Endothelial cell of umbilical vein (primary cell): ENCODE measurements around the gene ZNF385D. TPM values are rescaled to one million over a fixed set of nuclear protein-coding genes. Genes with fewer than 3 reads are reported as not detected.

Source experiments
- BruUV-seq: library from RNA; stranded (reverse); fragments of 400-500 nt; replicated peaks from 2 replicates; lab custom pipeline; 2021; lab: Mats Ljungman, UMichigan
- CTCF ChIA-PET: fragments of 300-600, 350-600 bp; sonication (Branson Sonifier 250); formaldehyde crosslinking; loops from one replicate; lab custom pipeline; 2021; ENCODE audit warnings: antibody characterized with exemption, inconsistent platforms; lab: Charles Lee
- POLR2A ChIA-PET: fragments of 300-600, 350-600 bp; sonication (Branson Sonifier 250); formaldehyde crosslinking; loops from one replicate; lab custom pipeline; 2021; ENCODE audit warnings: antibody characterized with exemption, inconsistent platforms; lab: Charles Lee
- DNase-seq: peaks from one replicate; pipeline ENCODE4 v3.0.0-alpha.2; 2011; ENCODE audit warnings: low read depth, low spot score
- FAIRE-seq: peaks from 2 replicates; lab custom pipeline; 2011; peaks lifted over from hg19 to GRCh38; lab: Jason Lieb, UNC
- H2AFZ ChIP-seq: 2 replicates; pipeline ENCODE4 v1.6.0; 2012; ENCODE audit warnings: low read depth, low read length, control low read depth, inconsistent platforms
- H3K27ac ChIP-seq: 2 replicates; pipeline ENCODE4 v1.5.1; 2011; ENCODE audit warnings: low read depth, mild to moderate bottlenecking, control low read depth, low read length, moderate library complexity; ENCODE audit not compliant: insufficient read depth
- H3K27me3 ChIP-seq, 2 experiments: 2 replicates each; pipeline versions ENCODE4 v1.6.0 to v1.6.1; 2011; ENCODE audit warnings: low read length in 2 of 2, mixed read lengths in 1 of 2; ENCODE audit not compliant: control insufficient read depth in 2 of 2, insufficient read depth in 2 of 2
- H3K36me3 ChIP-seq, 2 experiments: 2 replicates in 1 of 2; 3 replicates in 1 of 2; pipeline ENCODE4 v1.5.1; 2011; ENCODE audit warnings: low read length in 2 of 2, mild to moderate bottlenecking in 1 of 2, moderate library complexity in 1 of 2; ENCODE audit not compliant: control insufficient read depth in 2 of 2, insufficient read depth in 2 of 2; ENCODE audit errors: extremely low read depth in 1 of 2
- H3K4me1 ChIP-seq: 3 replicates; pipeline ENCODE4 v1.5.1; 2011; ENCODE audit warnings: mild to moderate bottlenecking, low read length; ENCODE audit not compliant: control insufficient read depth, insufficient read depth; ENCODE audit errors: extremely low read depth
- H3K4me2 ChIP-seq: 2 replicates; pipeline ENCODE4 v1.6.1; 2011; ENCODE audit warnings: low read length, control low read depth, mixed read lengths; ENCODE audit not compliant: insufficient read depth
- H3K4me3 ChIP-seq, 3 experiments: fragments of 200-600 bp in 1 of 3; sonication (generic), shearing (Covaris generic) in 1 of 3; replicated peaks in 1 of 3; 2 replicates each; pipeline ENCODE4 v1.5.1; 2011 to 2016; ENCODE audit warnings: control low read depth in 3 of 3, low read length in 3 of 3, mild to moderate bottlenecking in 2 of 3, inconsistent platforms in 1 of 3, low read depth in 1 of 3, moderate library complexity in 1 of 3; ENCODE audit not compliant: insufficient read depth in 1 of 3
- H3K79me2 ChIP-seq: 2 replicates; pipeline ENCODE4 v1.6.0; 2012; ENCODE audit warnings: low read length, inconsistent platforms; ENCODE audit not compliant: control insufficient read depth, insufficient read depth
- H3K9ac ChIP-seq: replicated peaks from 2 replicates; pipeline ENCODE3; 2011; ENCODE audit warnings: low read length, control low read depth; ENCODE audit not compliant: insufficient read depth; ENCODE audit errors: extremely low read depth
- H3K9me1 ChIP-seq: replicated peaks from 3 replicates; pipeline ENCODE4 v1.6.0; 2011; ENCODE audit warnings: mild to moderate bottlenecking, low read length; ENCODE audit not compliant: control insufficient read depth, insufficient read depth; ENCODE audit errors: extremely low read depth
- H3K9me3 ChIP-seq: replicated peaks from 2 replicates; pipeline ENCODE4 v1.5.1; 2012; ENCODE audit warnings: low read length, inconsistent platforms; ENCODE audit not compliant: control insufficient read depth, insufficient read depth
- H4K20me1 ChIP-seq: replicated peaks from 2 replicates; pipeline ENCODE3; 2011; ENCODE audit warnings: mild to moderate bottlenecking, low read length; ENCODE audit not compliant: control insufficient read depth, insufficient read depth; ENCODE audit errors: extremely low read depth
- CTCF ChIP-seq, 2 donors: IDR thresholded peaks; 1 replicate in 1 of 2; 2 replicates in 1 of 2; pipeline ENCODE4 v1.5.1; 2011; ENCODE audit warnings: low read length in 2 of 2, mild to moderate bottlenecking in 2 of 2, moderate library complexity in 2 of 2, control low read depth in 1 of 2, inconsistent platforms in 1 of 2, low read depth in 1 of 2; ENCODE audit not compliant: insufficient read depth in 1 of 2; ENCODE audit errors: extremely low read depth in 1 of 2
- EZH2 ChIP-seq: IDR thresholded peaks from 2 replicates; pipeline ENCODE4 v1.6.1; 2012; ENCODE audit warnings: borderline replicate concordance, low read depth, mild to moderate bottlenecking, moderate library complexity, low read length, inconsistent platforms; ENCODE audit not compliant: severe bottlenecking
- FOS ChIP-seq: IDR thresholded peaks from 2 replicates; pipeline ENCODE4 v1.6.1; 2011; ENCODE audit warnings: mild to moderate bottlenecking, low read length, moderate library complexity, borderline replicate concordance; ENCODE audit not compliant: insufficient read depth
- GATA2 ChIP-seq: IDR thresholded peaks from 2 replicates; pipeline ENCODE4 v1.7.0; 2011; ENCODE audit warnings: low read depth, mild to moderate bottlenecking, moderate library complexity, mixed read lengths, low read length; ENCODE audit not compliant: insufficient read length, insufficient read depth
- JUN ChIP-seq: IDR thresholded peaks from 2 replicates; pipeline ENCODE4 v1.6.1; 2011; ENCODE audit warnings: borderline replicate concordance, low read depth; ENCODE audit not compliant: insufficient read length, insufficient read depth
- MAX ChIP-seq: IDR thresholded peaks from 2 replicates; pipeline ENCODE4 v1.6.1; 2011; ENCODE audit not compliant: insufficient read depth, insufficient read length
- MYC ChIP-seq: IDR thresholded peaks from one replicate; pipeline ENCODE4 v1.6.1; 2011; ENCODE audit warnings: mild to moderate bottlenecking, low read depth, low read length
- POLR2A ChIP-seq: IDR thresholded peaks from 2 replicates; pipeline ENCODE4 v1.6.1; 2012; ENCODE audit warnings: low read depth, mild to moderate bottlenecking, control low read depth, low read length
- POLR2AphosphoS5 ChIP-seq: IDR thresholded peaks from 2 replicates; pipeline ENCODE4 v1.6.1; 2012; ENCODE audit warnings: low read depth, mild to moderate bottlenecking, control low read depth, low read length, moderate library complexity; ENCODE audit not compliant: insufficient read depth
- dilution Hi-C: fragments of 300-500 bp; cut with MboI; formaldehyde crosslinking; loops from one replicate; pipeline ENCODE4 v1.15.0; 2019; ENCODE audit warnings: low sequenced_read_pairs; ENCODE audit not compliant: extremely low pct_ligation_motif_present
- intact Hi-C: fragments of 100-400 bp; cut with micrococcal nuclease; formaldehyde crosslinking; loops from one replicate; pipeline ENCODE4 v1.10.0; 2022
- polyA plus RNA-seq, 4 experiments: library from polyadenylated mRNA; depleted of rRNA in 3 of 4; stranded (reverse) in 3 of 4; unstranded in 1 of 4; fragments of >200 nt; gene quantifications; 2 replicates each; pipeline versions ENCODE4 v1.2.1 to v1.2.3, GENCODE V29; 2011 to 2012; ENCODE audit warnings: missing spikeins in 1 of 4
- total RNA-seq: library from RNA; stranded (reverse); gene quantifications from 2 replicates; pipeline ENCODE4 v1.2.3, GENCODE V29; 2021

ZNF385D gene
- total and polyA plus RNA-seq, 2 donors (not counting 3 experiments of a cell fraction or from before 2014, with no cell fraction given) = not detected

DNA sequence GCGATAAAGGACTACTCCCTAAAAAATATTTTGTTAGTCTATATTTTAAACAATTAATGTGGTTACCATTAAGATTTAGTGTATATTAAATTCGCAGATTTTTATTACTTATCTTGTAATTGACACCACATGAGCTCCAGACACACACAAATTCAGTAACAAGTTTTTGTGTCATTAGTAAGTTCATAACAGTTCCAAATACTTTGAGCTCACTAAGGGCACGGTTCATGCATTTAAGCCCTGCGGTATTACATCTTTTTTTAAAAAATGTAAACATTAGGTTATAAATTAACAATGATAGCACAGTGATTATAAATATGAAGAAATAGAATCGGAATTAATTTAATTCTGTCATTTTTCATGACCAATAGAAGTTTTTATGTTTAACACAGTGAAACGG, 317.3 kb downstream of the ZNF385D start:
- intact Hi-C loops (no loop called here), dilution Hi-C loops (no loop called here)
- BruUV-seq = no TSS peak
- DNase-seq = no peak
- Histone ChIP-seq H3K36me3 (no peaks in the 10 kb centered on the region), H3K27me3 (no peaks in the 10 kb centered on the region), H2AFZ (no peak overlapping the region), H4K20me1 (no peaks in the 10 kb centered on the region), H3K4me2 (no peak overlapping the region), H3K9ac (no peak overlapping the region), H3K9me3 (no peaks in the 10 kb centered on the region), H3K4me1 (peaks cover 8% of the 10 kb centered on the region), H3K79me2 (no peaks in the 10 kb centered on the region), H3K4me3 (no peak overlapping the region), H3K9me1 (no peaks in the 10 kb centered on the region), H3K27ac (no peak overlapping the region)
- ChIA-PET POLR2A (no interaction called here), CTCF (no interaction called here)
- TF ChIP-seq CTCF (IDR thresholded peaks at IDR 0.05; ENCODE audit: extremely low read depth in 1 of 2, insufficient read depth in 1 of 2, low read depth in 1 of 2, low read length in 2 of 2) = no peak
- TF ChIP-seq POLR2AphosphoS5 = no peak
- TF ChIP-seq FOS = no peak
- no peak for TF ChIP-seq EZH2
- TF ChIP-seq GATA2 = no peak
- no peak for TF ChIP-seq MYC
- TF ChIP-seq POLR2A = no peak
- TF ChIP-seq MAX = no peak
- TF ChIP-seq JUN = no peak
- no peak for FAIRE-seq
